NT2/D1 (cell line): ENCODE results near the gene FGF10.

Experiments used
- DNase-seq: peaks from one replicate; pipeline ENCODE4 v3.0.0-alpha.2; 2011; ENCODE audit warnings: low read depth, low spot score
- H3K27me3 ChIP-seq: 2 replicates; pipeline ENCODE4 v1.6.0; 2011; ENCODE audit warnings: mild to moderate bottlenecking; ENCODE audit not compliant: insufficient read length, insufficient read depth
- H3K36me3 ChIP-seq: 2 replicates; pipeline ENCODE4 v1.6.1; 2011; ENCODE audit warnings: mild to moderate bottlenecking, low read length, mixed read lengths; ENCODE audit not compliant: insufficient read depth, insufficient read length
- H3K4me1 ChIP-seq: 2 replicates; pipeline ENCODE4 v1.5.1; 2011; ENCODE audit not compliant: insufficient read depth, insufficient read length
- H3K4me3 ChIP-seq: 2 replicates; pipeline ENCODE4 v1.5.1; 2011; ENCODE audit warnings: low read depth; ENCODE audit not compliant: insufficient read length
- H3K9ac ChIP-seq: 2 replicates; pipeline ENCODE4 v1.6.0; 2011; ENCODE audit warnings: low read depth; ENCODE audit not compliant: insufficient read length
- H3K9me3 ChIP-seq: 2 replicates; pipeline ENCODE4 v1.5.1; 2011; ENCODE audit warnings: mild to moderate bottlenecking, low read length; ENCODE audit not compliant: insufficient read depth
- SUZ12 ChIP-seq: IDR thresholded peaks from 2 replicates; pipeline ENCODE4 v1.6.1; 2011; ENCODE audit not compliant: insufficient read length, insufficient read depth; ENCODE audit errors: extremely low read depth
- YY1 ChIP-seq: IDR thresholded peaks from 2 replicates; pipeline ENCODE4 v1.6.1; 2011; ENCODE audit not compliant: insufficient read length, insufficient read depth
- ZNF274 ChIP-seq: IDR thresholded peaks from 2 replicates; pipeline ENCODE4 v1.6.1; 2011; ENCODE audit warnings: mild to moderate bottlenecking, low read depth, low read length

The FGF10 gene

GRCh38 chr5:44321144-44321725 lies 68.0 kb downstream of the FGF10 start:
- TF ChIP-seq SUZ12: no peak
- no peak for TF ChIP-seq ZNF274
- no peak for TF ChIP-seq YY1
- no peaks in the 10 kb centered on the region for H3K4me1 ChIP-seq
- no peaks in the 10 kb centered on the region for H3K27me3 ChIP-seq

GRCh38 chr5:44320188-44320587 lies 69.0 kb downstream of the FGF10 start:
- no peaks in the 10 kb centered on the region for H3K36me3 ChIP-seq
- DNase-seq: no peak
- H3K4me3 ChIP-seq: no peak overlapping the region
- H3K4me1 ChIP-seq: no peaks in the 10 kb centered on the region
- H3K27me3 ChIP-seq: no peaks in the 10 kb centered on the region
- H3K9ac ChIP-seq: no peak overlapping the region
- no peaks in the 10 kb centered on the region; the same call in 1 of the 2 replicates for H3K9me3 ChIP-seq
- TF ChIP-seq SUZ12 (no peak), YY1 (no peak), ZNF274 (no peak)

More at GRCh38 chr5:44321144-44321725, 68.0 kb downstream of the FGF10 start:
- Histone ChIP-seq H3K9me3 (no peaks in the 10 kb centered on the region; the same call in 1 of the 2 replicates), H3K36me3 (no peaks in the 10 kb centered on the region), H3K9ac (no peak overlapping the region), H3K4me3 (no peak overlapping the region)
- DNase-seq: no peak

GRCh38 chr5:44318883-44319282 lies 70.3 kb downstream of the FGF10 start:
- DNase-seq: no peak
- Histone ChIP-seq H3K27me3 (no peaks in the 10 kb centered on the region), H3K9ac (no peak overlapping the region), H3K4me1 (no peaks in the 10 kb centered on the region), H3K36me3 (no peaks in the 10 kb centered on the region), H3K4me3 (no peak overlapping the region), H3K9me3 (no peaks in the 10 kb centered on the region; the same call in 1 of the 2 replicates)
- no peak for TF ChIP-seq ZNF274
- TF ChIP-seq SUZ12: no peak
- no peak for TF ChIP-seq YY1

GRCh38 chr5:44312374-44312773 lies 76.8 kb downstream of the FGF10 start:
- H3K27me3 ChIP-seq: no peaks in the 10 kb centered on the region
- no peak overlapping the region for H3K9ac ChIP-seq
- no peaks in the 10 kb centered on the region for H3K36me3 ChIP-seq
- TF ChIP-seq ZNF274 (no peak), SUZ12 (no peak)
- no peak overlapping the region for H3K4me3 ChIP-seq
- H3K4me1 ChIP-seq: no peaks in the 10 kb centered on the region
- H3K9me3 ChIP-seq: no peaks in the 10 kb centered on the region
- DNase-seq: no peak

- TF ChIP-seq ZNF274 (no peak), YY1 (no peak), SUZ12 (no peak)
- Histone ChIP-seq H3K9ac (no peak overlapping the region), H3K4me3 (no peak overlapping the region), H3K9me3 (no peaks in the 10 kb centered on the region), H3K4me1 (no peaks in the 10 kb centered on the region), H3K27me3 (no peaks in the 10 kb centered on the region), H3K36me3 (no peaks in the 10 kb centered on the region)
- DNase-seq: no peak
Measured at GRCh38 chr5:44300551-44300950, 88.7 kb downstream of the FGF10 start.

GRCh38 chr5:44299394-44299793 lies 89.8 kb downstream of the FGF10 start:
- no peak overlapping the region for H3K9ac ChIP-seq
- TF ChIP-seq YY1: no peak
- TF ChIP-seq SUZ12: no peak
- no peak for TF ChIP-seq ZNF274
- no peaks in the 10 kb centered on the region for H3K9me3 ChIP-seq
- H3K4me3 ChIP-seq: no peak overlapping the region
- no peaks in the 10 kb centered on the region for H3K27me3 ChIP-seq
- H3K36me3 ChIP-seq: no peaks in the 10 kb centered on the region
- no peak for DNase-seq
- H3K4me1 ChIP-seq: no peaks in the 10 kb centered on the region

- TF ChIP-seq ZNF274 (no peak), SUZ12 (no peak), YY1 (no peak)
Measured at GRCh38 chr5:44294516-44294915, 94.7 kb downstream of the FGF10 start.

GRCh38 chr5:44292736-44293135 lies 96.5 kb downstream of the FGF10 start:
- Histone ChIP-seq H3K27me3 (no peaks in the 10 kb centered on the region), H3K9ac (no peak overlapping the region), H3K9me3 (no peaks in the 10 kb centered on the region), H3K4me3 (no peak overlapping the region), H3K4me1 (no peaks in the 10 kb centered on the region), H3K36me3 (no peaks in the 10 kb centered on the region)
- no peak for DNase-seq
- TF ChIP-seq YY1 (no peak), SUZ12 (no peak), ZNF274 (no peak)

More at GRCh38 chr5:44294516-44294915, 94.7 kb downstream of the FGF10 start:
- no peak overlapping the region for H3K9ac ChIP-seq
- no peak for DNase-seq
- no peak overlapping the region for H3K4me3 ChIP-seq
- no peaks in the 10 kb centered on the region for H3K4me1 ChIP-seq
- no peaks in the 10 kb centered on the region for H3K9me3 ChIP-seq
- H3K27me3 ChIP-seq: no peaks in the 10 kb centered on the region
- H3K36me3 ChIP-seq: no peaks in the 10 kb centered on the region
